ENCODE data around the gene THSD7B. TPM values are rescaled to one million over a fixed set of nuclear protein-coding genes. Genes with fewer than 3 reads are reported as not detected.

The THSD7B gene
- total and polyA plus RNA-seq, 9 donors, result 0.10 to 0.82 (median 0.37) TPM; not detected in 1

GRCh38 chr2:136905779-136906178 lies 140.4 kb downstream of the THSD7B start:
- TF ChIP-seq EP300 (IDR thresholded peaks at IDR 0.05) (no peak), CTCF (IDR thresholded peaks at IDR 0.05) (no peak), POLR2A (IDR thresholded peaks at IDR 0.05) (no peak)
- 65 to 81% (median 73%) methylated on average over 2 of the region's 2 CpGs for WGBS, 3 donors
- H3K27me3 ChIP-seq, result no peaks in the 10 kb centered on the region

DNA sequence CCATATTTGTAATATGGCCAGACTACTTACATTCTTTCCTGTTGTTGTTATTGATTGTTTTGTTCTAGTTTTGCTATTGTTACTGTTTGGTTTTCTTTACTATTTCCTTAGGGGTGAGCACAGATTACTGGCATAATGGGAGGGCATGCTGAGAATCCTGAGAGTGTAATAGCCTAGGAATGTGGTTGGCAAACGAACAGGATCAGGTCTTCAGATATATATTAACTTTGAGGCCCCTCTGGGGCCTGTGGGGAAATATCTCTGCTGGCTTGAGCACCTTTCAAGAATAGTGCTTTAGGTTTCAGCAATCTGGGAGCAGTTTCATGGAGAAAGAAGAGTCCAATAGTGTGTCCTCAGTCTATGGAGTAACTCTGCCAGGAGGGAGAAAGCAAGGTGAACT lies 144.4 kb downstream of the THSD7B start:
- no peak for TF ChIP-seq EP300 (IDR thresholded peaks at IDR 0.05)
- no peak for TF ChIP-seq POLR2A (IDR thresholded peaks at IDR 0.05)
- Histone ChIP-seq H3K36me3 (no peaks in the 10 kb centered on the region), H3K9me3 (no peaks in the 10 kb centered on the region), H3K4me3 (no peak overlapping the region), H3K4me1 (ENCODE audit: insufficient read depth) (no peaks in the 10 kb centered on the region), H3K27me3 (no peaks in the 10 kb centered on the region), H3K27ac (no peak overlapping the region)
- WGBS, 3 donors, result 21 to 28% (median 23%) methylated on average over 1 of the region's 1 CpG
- intact Hi-C loops (cut with DNase I), result no loop called here
- DNase-seq, result no peak

More at GRCh38 chr2:136905779-136906178, 140.4 kb downstream of the THSD7B start:
- no peak for DNase-seq
- Histone ChIP-seq H3K27ac (no peak overlapping the region), H3K36me3 (no peaks in the 10 kb centered on the region), H3K4me3 (no peak overlapping the region), H3K9me3 (no peaks in the 10 kb centered on the region), H3K4me1 (ENCODE audit: insufficient read depth) (no peaks in the 10 kb centered on the region)
- intact Hi-C loops (cut with DNase I), result no loop called here

DNA sequence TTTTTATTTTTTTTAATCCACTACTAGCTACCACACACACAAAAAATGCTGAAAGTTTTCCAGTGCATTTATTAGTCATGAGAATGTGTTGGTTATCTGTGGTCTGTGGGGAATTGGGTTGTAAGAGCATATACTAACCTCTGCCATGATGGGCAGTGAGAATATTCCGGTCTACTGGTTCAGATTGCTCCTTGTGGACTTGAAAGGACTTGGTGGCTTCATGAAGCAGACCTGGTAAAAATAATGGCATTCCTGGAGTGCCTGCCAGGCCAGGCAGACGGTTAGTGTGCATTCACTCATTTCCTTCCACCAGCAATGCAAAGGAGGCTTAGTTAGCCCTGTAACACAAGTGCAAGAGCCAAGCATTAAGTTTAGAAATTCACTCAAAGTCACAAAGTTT lies 150.8 kb downstream of the THSD7B start:
- WGBS, 3 donors, result 64 to 81% (median 69%) methylated on average over 2 of the region's 2 CpGs
- Histone ChIP-seq H3K4me1 (ENCODE audit: insufficient read depth) (no peaks in the 10 kb centered on the region), H3K27ac (no peak overlapping the region), H3K4me3 (no peak overlapping the region), H3K27me3 (no peaks in the 10 kb centered on the region), H3K9me3 (no peaks in the 10 kb centered on the region), H3K36me3 (no peaks in the 10 kb centered on the region)
- intact Hi-C loops (cut with DNase I), result no loop called here
- no peak for DNase-seq
- TF ChIP-seq POLR2A (IDR thresholded peaks at IDR 0.05) (no peak), CTCF (IDR thresholded peaks at IDR 0.05) (no peak), EP300 (IDR thresholded peaks at IDR 0.05) (no peak)

GRCh38 chr2:136917411-136917881 lies 152.1 kb downstream of the THSD7B start:
- H3K27me3 ChIP-seq, result no peaks in the 10 kb centered on the region
- TF ChIP-seq CTCF (IDR thresholded peaks at IDR 0.05) (no peak), POLR2A (IDR thresholded peaks at IDR 0.05) (no peak), EP300 (IDR thresholded peaks at IDR 0.05) (no peak)
- no peaks in the 10 kb centered on the region for H3K36me3 ChIP-seq
- H3K4me1 ChIP-seq (ENCODE audit: insufficient read depth), result no peaks in the 10 kb centered on the region
- no peaks in the 10 kb centered on the region for H3K9me3 ChIP-seq
- no peak overlapping the region for H3K27ac ChIP-seq
- H3K4me3 ChIP-seq, result no peak overlapping the region
- intact Hi-C loops (cut with DNase I), result no loop called here
- 71 to 81% (median 76%) methylated on average over 5 of the region's 5 CpGs for WGBS, 3 donors
- no peak for DNase-seq

DNA sequence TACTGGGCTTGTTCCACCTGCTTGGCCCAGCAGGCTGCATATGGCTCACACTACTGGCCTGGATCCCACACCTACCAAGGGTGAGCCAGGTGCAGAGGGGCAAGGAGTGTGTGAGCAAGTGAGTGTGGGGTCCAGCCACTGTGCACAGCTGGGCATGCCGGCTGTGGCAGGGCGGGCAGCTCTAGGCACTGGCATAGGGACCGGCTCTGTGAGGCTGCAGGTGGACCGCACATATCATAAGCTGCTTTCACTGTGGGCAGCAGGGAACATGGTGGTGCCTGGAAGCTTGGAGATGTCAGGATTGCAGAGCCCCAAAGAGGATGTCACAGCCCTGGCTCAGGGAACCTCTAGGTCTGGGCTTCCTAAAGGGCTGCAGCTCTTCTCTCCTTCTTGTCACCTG lies 154.3 kb downstream of the THSD7B start:
- H3K4me3 ChIP-seq, result no peak overlapping the region
- no peak for DNase-seq
- H3K9me3 ChIP-seq, result no peaks in the 10 kb centered on the region
- H3K36me3 ChIP-seq, result no peaks in the 10 kb centered on the region
- H3K27me3 ChIP-seq, result no peaks in the 10 kb centered on the region
- no peak overlapping the region for H3K27ac ChIP-seq
- intact Hi-C loops (cut with DNase I), result no loop called here
- WGBS, 3 donors, result 92 to 100% (median 97%) methylated on average over 4 of the region's 4 CpGs
- no peak for TF ChIP-seq POLR2A (IDR thresholded peaks at IDR 0.05)
- no peak for TF ChIP-seq EP300 (IDR thresholded peaks at IDR 0.05)
- TF ChIP-seq CTCF (IDR thresholded peaks at IDR 0.05), result no peak
- H3K4me1 ChIP-seq (ENCODE audit: insufficient read depth), result no peaks in the 10 kb centered on the region
